Hepatocyte (in vitro differentiated cells): ENCODE data around the gene ZNF423. TPM values are rescaled to one million over a fixed set of nuclear protein-coding genes. Genes with fewer than 3 reads are reported as not detected.

ENCODE experiments used
- DNase-seq: peaks from one replicate; pipeline ENCODE4 v3.0.0-alpha.2; 2016; ENCODE audit warnings: low spot score
- H2AFZ ChIP-seq: fragments of 200-600 bp; sonication (generic); 2 replicates; pipeline ENCODE4 v1.6.0; 2016; ENCODE audit warnings: antibody characterized with exemption, mild to moderate bottlenecking
- H3K27ac ChIP-seq: fragments of 200-600 bp; sonication (generic); 2 replicates; pipeline ENCODE4 v1.5.1; 2016; ENCODE audit warnings: mild to moderate bottlenecking
- H3K27me3 ChIP-seq: fragments of 200-600 bp; sonication (generic); 2 replicates; pipeline ENCODE4 v1.6.1; 2016
- H3K36me3 ChIP-seq: fragments of 200-600 bp; sonication (generic); replicated peaks from 2 replicates; pipeline ENCODE4 v1.5.1; 2016; ENCODE audit warnings: low read depth; ENCODE audit not compliant: insufficient read depth
- H3K4me1 ChIP-seq: fragments of 200-600 bp; sonication (generic); 2 replicates; pipeline ENCODE4 v1.5.1; 2016; ENCODE audit warnings: mild to moderate bottlenecking, moderate library complexity; ENCODE audit not compliant: insufficient read depth
- H3K4me2 ChIP-seq: fragments of 200-600 bp; sonication (generic); 2 replicates; pipeline ENCODE4 v1.6.0; 2016
- H3K4me3 ChIP-seq: fragments of 200-600 bp; sonication (generic); 2 replicates; pipeline ENCODE4 v1.5.1; 2016; ENCODE audit warnings: mild to moderate bottlenecking
- H3K79me2 ChIP-seq: fragments of 200-600 bp; sonication (generic); 2 replicates; pipeline ENCODE4 v1.6.0; 2017; ENCODE audit warnings: mild to moderate bottlenecking
- H3K9me2 ChIP-seq: fragments of 200-600 bp; sonication (generic); replicated peaks from 2 replicates; pipeline ENCODE4 v1.6.0; 2017; ENCODE audit warnings: mild to moderate bottlenecking; ENCODE audit not compliant: insufficient read depth
- H3K9me3 ChIP-seq: fragments of 200-600 bp; sonication (generic); 2 replicates; pipeline ENCODE4 v1.5.1; 2016; ENCODE audit warnings: low read depth, mild to moderate bottlenecking
- H4K20me1 ChIP-seq: fragments of 200-600 bp; sonication (generic); 2 replicates; pipeline ENCODE4 v1.6.0; 2016; ENCODE audit warnings: mild to moderate bottlenecking; ENCODE audit not compliant: insufficient read depth, poor library complexity, severe bottlenecking
- EZH2 ChIP-seq: fragments of 200-600 bp; sonication (generic); IDR thresholded peaks from 2 replicates; pipeline ENCODE4 v1.6.1; 2016; ENCODE audit warnings: antibody characterized with exemption, mild to moderate bottlenecking, borderline replicate concordance
- EZH2phosphoT487 ChIP-seq: fragments of 200-600 bp; sonication (generic); IDR thresholded peaks from one replicate; pipeline ENCODE4 v1.6.1; 2018; ENCODE audit warnings: antibody characterized with exemption, mild to moderate bottlenecking, low read depth, moderate library complexity; ENCODE audit not compliant: unreplicated experiment, severe bottlenecking
- WGBS: methylation state at CpG from one replicate; pipeline ENCODE4 v1.1.6; 2016; ENCODE audit warnings: low lambda C conversion rate; ENCODE audit errors: missing lambda C conversion rate; 5-methylcytosine and 5-hydroxymethylcytosine counted together
- polyA plus RNA-seq: library from polyadenylated mRNA; unstranded; fragments of >200 nt; fragmentation: Nextera tagmentation; extraction: Ambion mirVana; gene quantifications from 2 replicates; pipeline ENCODE4 v1.2.1, GENCODE V29; 2016
- total RNA-seq: library from RNA; depleted of rRNA; stranded (reverse); fragments of >200 nt; gene quantifications from 2 replicates; pipeline ENCODE4 v1.2.3, GENCODE V29; 2014
- TF ChIP-seq, protein P1 (sequence below): fragments of 200-600 bp; sonication (generic); IDR thresholded peaks from 2 replicates; pipeline ENCODE4 v1.5.1; 2016; ENCODE audit warnings: antibody characterized with exemption, mild to moderate bottlenecking; ENCODE audit not compliant: poor library complexity

The ZNF423 gene
- total and polyA plus RNA-seq, 2 experiments from 2014 or later: 9.6 to 11.8 TPM

GRCh38 chr16:49499414-49499785 is 356.5 kb downstream of the ZNF423 start:
- H2AFZ ChIP-seq: no peak overlapping the region
- no peaks in the 10 kb centered on the region for H4K20me1 ChIP-seq
- H3K79me2 ChIP-seq: no peaks in the 10 kb centered on the region
- H3K36me3 ChIP-seq: no peaks in the 10 kb centered on the region
- no peaks in the 10 kb centered on the region for H3K9me3 ChIP-seq
- no peak overlapping the region for H3K27ac ChIP-seq
- no peaks in the 10 kb centered on the region for H3K27me3 ChIP-seq
- no peaks in the 10 kb centered on the region for H3K4me1 ChIP-seq
- DNase-seq: no peak
- H3K9me2 ChIP-seq: no peaks in the 10 kb centered on the region
- no peak overlapping the region for H3K4me3 ChIP-seq
- WGBS: 89% methylated on average over 10 of the region's 10 CpGs
- H3K4me2 ChIP-seq: no peak overlapping the region
- no peak for TF ChIP-seq EZH2phosphoT487
- TF ChIP-seq, protein P1, sequence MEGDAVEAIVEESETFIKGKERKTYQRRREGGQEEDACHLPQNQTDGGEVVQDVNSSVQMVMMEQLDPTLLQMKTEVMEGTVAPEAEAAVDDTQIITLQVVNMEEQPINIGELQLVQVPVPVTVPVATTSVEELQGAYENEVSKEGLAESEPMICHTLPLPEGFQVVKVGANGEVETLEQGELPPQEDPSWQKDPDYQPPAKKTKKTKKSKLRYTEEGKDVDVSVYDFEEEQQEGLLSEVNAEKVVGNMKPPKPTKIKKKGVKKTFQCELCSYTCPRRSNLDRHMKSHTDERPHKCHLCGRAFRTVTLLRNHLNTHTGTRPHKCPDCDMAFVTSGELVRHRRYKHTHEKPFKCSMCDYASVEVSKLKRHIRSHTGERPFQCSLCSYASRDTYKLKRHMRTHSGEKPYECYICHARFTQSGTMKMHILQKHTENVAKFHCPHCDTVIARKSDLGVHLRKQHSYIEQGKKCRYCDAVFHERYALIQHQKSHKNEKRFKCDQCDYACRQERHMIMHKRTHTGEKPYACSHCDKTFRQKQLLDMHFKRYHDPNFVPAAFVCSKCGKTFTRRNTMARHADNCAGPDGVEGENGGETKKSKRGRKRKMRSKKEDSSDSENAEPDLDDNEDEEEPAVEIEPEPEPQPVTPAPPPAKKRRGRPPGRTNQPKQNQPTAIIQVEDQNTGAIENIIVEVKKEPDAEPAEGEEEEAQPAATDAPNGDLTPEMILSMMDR: no peak
- TF ChIP-seq EZH2: no peak

DNA sequence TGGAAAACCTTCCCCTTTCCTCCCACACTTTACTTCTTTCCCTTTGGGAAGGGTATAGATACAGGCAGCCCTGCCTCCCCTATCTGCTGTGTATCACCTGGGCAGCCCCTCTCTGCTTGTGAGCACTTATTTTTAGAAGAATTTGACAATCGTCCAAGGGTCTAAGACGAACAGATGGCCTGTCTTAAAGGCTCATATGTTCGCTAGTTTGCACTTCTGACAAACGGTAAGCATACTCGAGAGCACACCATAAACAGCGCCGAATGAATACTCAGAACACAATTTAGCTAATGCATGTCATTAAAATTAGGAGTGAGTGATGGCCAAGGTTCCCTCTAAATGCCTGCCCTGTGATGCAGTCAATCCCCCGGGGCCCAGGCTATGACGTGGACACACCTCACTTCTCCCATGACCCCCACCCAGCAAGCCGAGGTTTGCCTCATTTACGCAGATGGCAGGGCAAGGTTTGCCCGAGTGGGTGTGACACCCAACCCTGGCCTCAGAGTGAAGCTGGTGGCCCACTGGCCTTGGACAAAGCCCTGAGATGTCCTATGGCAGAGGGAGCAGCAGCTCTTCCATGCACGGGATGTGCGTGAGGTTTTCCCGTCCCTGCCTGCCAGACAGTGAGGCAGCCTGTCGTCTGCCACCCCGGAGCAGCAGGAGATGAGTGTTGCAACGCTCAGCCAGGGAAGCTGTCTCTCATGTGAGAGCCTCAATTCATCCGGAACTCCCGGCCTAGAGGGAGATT is 357.1 kb downstream of the ZNF423 start:
- WGBS: 73% methylated on average over 20 of the region's 20 CpGs
- Histone ChIP-seq H4K20me1 (no peaks in the 10 kb centered on the region), H3K4me2 (no peak overlapping the region), H3K36me3 (no peaks in the 10 kb centered on the region), H3K27ac (no peak overlapping the region), H2AFZ (no peak overlapping the region), H3K4me3 (no peak overlapping the region), H3K9me2 (no peaks in the 10 kb centered on the region), H3K79me2 (no peaks in the 10 kb centered on the region), H3K9me3 (no peaks in the 10 kb centered on the region), H3K27me3 (no peaks in the 10 kb centered on the region), H3K4me1 (no peaks in the 10 kb centered on the region)
- TF ChIP-seq, protein P1: no peak
- no peak for TF ChIP-seq EZH2
- no peak for TF ChIP-seq EZH2phosphoT487
- DNase-seq: no peak

DNA sequence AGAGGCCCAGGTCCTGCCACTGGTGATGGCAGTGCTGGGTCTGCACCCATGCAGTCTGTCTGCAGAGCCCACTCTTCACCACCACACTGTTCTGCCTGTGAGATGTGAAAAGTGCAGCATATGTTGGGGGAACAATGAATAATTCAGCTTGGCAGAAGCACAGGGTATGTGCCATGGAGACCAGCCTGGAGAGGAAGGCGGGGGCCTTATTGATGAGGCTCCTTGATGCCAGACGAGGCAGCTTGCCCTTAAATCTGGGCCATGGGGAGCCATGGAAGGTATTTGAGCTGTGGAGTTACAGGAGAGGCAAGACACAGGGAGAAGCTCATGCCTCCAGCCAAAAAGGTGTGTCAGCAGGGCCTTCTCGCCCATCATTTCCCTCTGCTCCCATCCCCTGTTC is 357.6 kb downstream of the ZNF423 start:
- Histone ChIP-seq H2AFZ (no peak overlapping the region), H3K9me2 (no peaks in the 10 kb centered on the region), H3K9me3 (no peaks in the 10 kb centered on the region), H3K36me3 (no peaks in the 10 kb centered on the region), H3K4me3 (no peak overlapping the region), H3K4me1 (no peaks in the 10 kb centered on the region), H3K27ac (no peak overlapping the region), H4K20me1 (no peaks in the 10 kb centered on the region), H3K4me2 (no peak overlapping the region), H3K79me2 (no peaks in the 10 kb centered on the region), H3K27me3 (no peaks in the 10 kb centered on the region)
- TF ChIP-seq EZH2: no peak
- TF ChIP-seq, protein P1: no peak
- 92% methylated on average over 3 of the region's 3 CpGs for WGBS
- no peak for DNase-seq
